Measurements from ENCODE around the gene UCHL1. TPM values are rescaled to one million over a fixed set of nuclear protein-coding genes. Genes with fewer than 3 reads are reported as not detected.

UCHL1 gene
- total RNA-seq, 3 donors from 2014 or later (not counting 1 experiment from before 2014, with no cell fraction given), result not detected

- Mint-ChIP-seq H3K9me3 (no peaks in the 10 kb centered on the region), H3K4me1 (no peaks in the 10 kb centered on the region), H3K27ac (no peak overlapping the region), H3K27me3 (ENCODE audit: low read depth in 2 of 2) (no peaks in the 10 kb centered on the region), H3K36me3 (no peaks in the 10 kb centered on the region), H3K4me3 (no peak overlapping the region)
- Histone ChIP-seq H3K27ac (ENCODE audit: low read length) (no peak overlapping the region), H3K27me3 (ENCODE audit: control insufficient read depth, insufficient read depth, low read length) (no peaks in the 10 kb centered on the region), H3K4me3 (ENCODE audit: low read length) (no peak overlapping the region), H3K9me3 (ENCODE audit: control insufficient read depth, insufficient read depth, low read length) (peaks cover 4% of the 10 kb centered on the region), H3K36me3 (ENCODE audit: control insufficient read depth, insufficient read depth, low read length) (no peaks in the 10 kb centered on the region), H3K4me1 (ENCODE audit: control insufficient read depth, insufficient read depth, low read length) (no peaks in the 10 kb centered on the region)
- ATAC-seq, result no peak
- TF ChIP-seq CTCF (IDR thresholded peaks at IDR 0.05), result no peak
- no CpG with 5 or more reads among the region's 2 CpGs for WGBS (ENCODE audit: insufficient coverage)
- no peak for DNase-seq
- intact Hi-C loops (cut with micrococcal nuclease), result no loop called here
Observed at GRCh38 chr4:41299486-41299885, 42.8 kb downstream of the UCHL1 start.

GRCh38 chr4:41301137-41301536, 44.4 kb downstream of the UCHL1 start:
- Histone ChIP-seq H3K27me3 (ENCODE audit: control insufficient read depth, insufficient read depth, low read length) (no peaks in the 10 kb centered on the region), H3K4me1 (ENCODE audit: control insufficient read depth, insufficient read depth, low read length) (no peaks in the 10 kb centered on the region), H3K27ac (ENCODE audit: low read length) (no peak overlapping the region), H3K4me3 (ENCODE audit: low read length) (no peak overlapping the region), H3K36me3 (ENCODE audit: control insufficient read depth, insufficient read depth, low read length) (no peaks in the 10 kb centered on the region), H3K9me3 (ENCODE audit: control insufficient read depth, insufficient read depth, low read length) (no peaks in the 10 kb centered on the region)
- 88% methylated on average over 4 of the region's 4 CpGs for WGBS (ENCODE audit: insufficient coverage)
- Mint-ChIP-seq H3K36me3 (no peaks in the 10 kb centered on the region), H3K9me3 (peaks cover 4% of the 10 kb centered on the region in 2 donors), H3K27ac (no peak overlapping the region), H3K27me3 (ENCODE audit: low read depth in 2 of 2) (peaks cover 0 to 2% of the 10 kb centered on the region in 2 donors), H3K4me1 (no peaks in the 10 kb centered on the region), H3K4me3 (no peak overlapping the region)
- TF ChIP-seq CTCF (IDR thresholded peaks at IDR 0.05), result no peak
- ATAC-seq (no peak), DNase-seq (no peak)
- intact Hi-C loops (cut with micrococcal nuclease), result no loop called here

GRCh38 chr4:41303372-41304118, 46.8 kb downstream of the UCHL1 start:
- H3K4me3 ChIP-seq (ENCODE audit: low read length), result no peak overlapping the region
- TF ChIP-seq CTCF (IDR thresholded peaks at IDR 0.05), result no peak
- no peaks in the 10 kb centered on the region for H3K36me3 ChIP-seq (ENCODE audit: control insufficient read depth, insufficient read depth, low read length)
- no peaks in the 10 kb centered on the region for H3K27me3 ChIP-seq (ENCODE audit: control insufficient read depth, insufficient read depth, low read length)
- Mint-ChIP-seq H3K27ac (no peak overlapping the region), H3K4me1 (no peaks in the 10 kb centered on the region), H3K4me3 (no peak overlapping the region), H3K9me3 (peaks cover 4% of the 10 kb centered on the region in 2 donors), H3K27me3 (ENCODE audit: low read depth in 2 of 2) (peaks cover 0 to 2% of the 10 kb centered on the region in 2 donors), H3K36me3 (no peaks in the 10 kb centered on the region)
- no peak overlapping the region for H3K27ac ChIP-seq (ENCODE audit: low read length)
- H3K4me1 ChIP-seq (ENCODE audit: control insufficient read depth, insufficient read depth, low read length), result no peaks in the 10 kb centered on the region
- H3K9me3 ChIP-seq (ENCODE audit: control insufficient read depth, insufficient read depth, low read length), result no peaks in the 10 kb centered on the region
- intact Hi-C loops (cut with micrococcal nuclease), result no loop called here
- 84% methylated on average over 1 of the region's 3 CpGs for WGBS (ENCODE audit: insufficient coverage)
- no peak for DNase-seq
- ATAC-seq, result no peak

- Mint-ChIP-seq H3K9me3 (peaks cover 4% of the 10 kb centered on the region in 2 donors), H3K27ac (no peak overlapping the region), H3K4me3 (no peak overlapping the region), H3K4me1 (no peaks in the 10 kb centered on the region), H3K27me3 (ENCODE audit: low read depth in 2 of 2) (peaks cover 0 to 2% of the 10 kb centered on the region in 2 donors), H3K36me3 (no peaks in the 10 kb centered on the region)
- Histone ChIP-seq H3K4me3 (ENCODE audit: low read length) (no peak overlapping the region), H3K9me3 (ENCODE audit: control insufficient read depth, insufficient read depth, low read length) (no peaks in the 10 kb centered on the region), H3K4me1 (ENCODE audit: control insufficient read depth, insufficient read depth, low read length) (no peaks in the 10 kb centered on the region), H3K36me3 (ENCODE audit: control insufficient read depth, insufficient read depth, low read length) (no peaks in the 10 kb centered on the region), H3K27me3 (ENCODE audit: control insufficient read depth, insufficient read depth, low read length) (no peaks in the 10 kb centered on the region), H3K27ac (ENCODE audit: low read length) (no peak overlapping the region)
- intact Hi-C loops (cut with micrococcal nuclease), result no loop called here
- DNase-seq (no peak), ATAC-seq (no peak)
- 86% methylated on average over 5 of the region's 5 CpGs for WGBS (ENCODE audit: insufficient coverage)
- no peak for TF ChIP-seq CTCF (IDR thresholded peaks at IDR 0.05)
Observed at GRCh38 chr4:41304221-41304620, 47.5 kb downstream of the UCHL1 start.

Measured in natural killer cell (primary cell).